OCI-LY3 (cell line): ENCODE data around the gene STOX1.
"Not testable (repeated sequence)": the region's sequence is repeated elsewhere in the genome, so short reads cannot be mapped to it uniquely, and the experiment has no call there.

Experiments used
- EZH2phosphoT487 ChIP-seq: fragments of 200-600 bp; shearing (Covaris generic); IDR thresholded peaks from 2 replicates; pipeline ENCODE4 v1.6.1; 2018; ENCODE audit warnings: antibody characterized with exemption, mixed run types, low read depth
- TF ChIP-seq, protein P1 (sequence below): fragments of 200-600, 300-600 bp; sonication (generic); IDR thresholded peaks from 2 replicates; pipeline ENCODE4 v1.5.1; 2014; ENCODE audit warnings: antibody characterized with exemption, low read length, low read depth

DNA sequence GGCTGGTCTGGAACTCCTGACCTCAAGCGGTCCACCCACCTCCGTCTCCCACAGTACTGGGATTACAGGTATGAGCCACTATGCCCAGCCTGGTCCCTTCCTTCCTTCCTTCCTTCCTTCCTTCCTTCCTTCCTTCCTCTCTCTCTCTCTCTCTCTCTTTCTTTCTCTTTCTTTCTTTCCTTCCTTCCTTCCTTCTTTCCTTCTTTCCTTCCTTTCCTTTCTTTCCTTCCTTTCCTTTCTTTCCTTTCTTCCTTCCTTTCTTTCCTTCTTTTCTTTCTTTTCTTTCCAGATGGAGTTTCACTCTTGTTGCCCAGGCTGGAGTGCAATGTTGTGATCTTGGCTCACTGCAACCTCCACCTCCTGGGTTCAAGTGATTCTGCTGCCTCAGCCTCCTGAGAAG, 101.8 kb downstream of the STOX1 start:
- TF ChIP-seq, protein P1, sequence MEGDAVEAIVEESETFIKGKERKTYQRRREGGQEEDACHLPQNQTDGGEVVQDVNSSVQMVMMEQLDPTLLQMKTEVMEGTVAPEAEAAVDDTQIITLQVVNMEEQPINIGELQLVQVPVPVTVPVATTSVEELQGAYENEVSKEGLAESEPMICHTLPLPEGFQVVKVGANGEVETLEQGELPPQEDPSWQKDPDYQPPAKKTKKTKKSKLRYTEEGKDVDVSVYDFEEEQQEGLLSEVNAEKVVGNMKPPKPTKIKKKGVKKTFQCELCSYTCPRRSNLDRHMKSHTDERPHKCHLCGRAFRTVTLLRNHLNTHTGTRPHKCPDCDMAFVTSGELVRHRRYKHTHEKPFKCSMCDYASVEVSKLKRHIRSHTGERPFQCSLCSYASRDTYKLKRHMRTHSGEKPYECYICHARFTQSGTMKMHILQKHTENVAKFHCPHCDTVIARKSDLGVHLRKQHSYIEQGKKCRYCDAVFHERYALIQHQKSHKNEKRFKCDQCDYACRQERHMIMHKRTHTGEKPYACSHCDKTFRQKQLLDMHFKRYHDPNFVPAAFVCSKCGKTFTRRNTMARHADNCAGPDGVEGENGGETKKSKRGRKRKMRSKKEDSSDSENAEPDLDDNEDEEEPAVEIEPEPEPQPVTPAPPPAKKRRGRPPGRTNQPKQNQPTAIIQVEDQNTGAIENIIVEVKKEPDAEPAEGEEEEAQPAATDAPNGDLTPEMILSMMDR, result not testable (repeated sequence)
- TF ChIP-seq EZH2phosphoT487, result not testable (repeated sequence)
